WTC11 (cell line): Measurements from ENCODE around the gene BRICD5. TPM values are rescaled to one million over a fixed set of nuclear protein-coding genes. Genes with fewer than 3 reads are reported as not detected.

Experiments used
- ATAC-seq: fragments of 200-7000 bp; cut with Tn5 transposase; 2 replicates; pipeline ENCODE4 v1.10.0; 2021; ENCODE audit warnings: mild to moderate bottlenecking, moderate library complexity
- CTCF ChIA-PET: fragments of 300-600 bp; sonication (Branson Sonifier 250); formaldehyde crosslinking; loops from one replicate; lab custom pipeline; 2021; ENCODE audit warnings: antibody characterized with exemption; lab: Charles Lee
- POLR2A ChIA-PET: fragments of 350-600 bp; sonication (Branson Sonifier 250); formaldehyde crosslinking; loops from one replicate; lab custom pipeline; 2021; ENCODE audit warnings: antibody characterized with exemption; lab: Charles Lee
- DNase-seq: peaks from one replicate; pipeline ENCODE4 v3.0.0; 2021; ENCODE audit warnings: low spot score
- H3K27ac Mint-ChIP-seq: 2 replicates; pipeline ENCODE4 v1.8.0; 2021; ENCODE audit warnings: mixed read lengths
- H3K27me3 Mint-ChIP-seq: 2 replicates; pipeline ENCODE4 v1.8.0; 2021; ENCODE audit warnings: low read depth, mild to moderate bottlenecking, moderate library complexity, mixed read lengths
- H3K36me3 Mint-ChIP-seq: 2 replicates; pipeline ENCODE4 v1.8.0; 2021; ENCODE audit warnings: mixed read lengths
- H3K4me1 Mint-ChIP-seq: 2 replicates; pipeline ENCODE4 v1.8.0; 2022; ENCODE audit warnings: mixed read lengths
- H3K4me3 Mint-ChIP-seq: 2 replicates; pipeline ENCODE4 v1.8.0; 2021; ENCODE audit warnings: mild to moderate bottlenecking, moderate library complexity, mixed read lengths
- H3K9me3 Mint-ChIP-seq: 2 replicates; pipeline ENCODE4 v1.8.0; 2021; ENCODE audit warnings: mixed read lengths
- ETV6 ChIP-seq: sonication (generic); formaldehyde crosslinking; IDR thresholded peaks from 2 replicates; pipeline ENCODE4 v1.8.1; 2022; ENCODE audit warnings: mild to moderate bottlenecking, missing genetic modification reagents
- JAZF1 ChIP-seq: fragments of 250-450 bp; sonication (Bioruptor Pico); IDR thresholded peaks from 2 replicates; pipeline ENCODE4 v1.9.0; 2021; ENCODE audit warnings: moderate library complexity, mild to moderate bottlenecking, inconsistent platforms
- NFE2L1 ChIP-seq: sonication (generic); formaldehyde crosslinking; IDR thresholded peaks from 2 replicates; pipeline ENCODE4 v1.8.1; 2023; ENCODE audit warnings: missing genetic modification reagents
- NFYB ChIP-seq: sonication (generic); formaldehyde crosslinking; conservative IDR thresholded peaks from 2 replicates; pipeline ENCODE4 v1.8.0; 2022; ENCODE audit warnings: low read depth, missing genetic modification reagents
- RELA ChIP-seq: sonication (generic); formaldehyde crosslinking; IDR thresholded peaks from 2 replicates; pipeline ENCODE4 v1.8.1; 2022; ENCODE audit warnings: missing genetic modification reagents, mild to moderate bottlenecking, borderline replicate concordance
- ZNF138 ChIP-seq: sonication (generic); formaldehyde crosslinking; conservative IDR thresholded peaks from 2 replicates; pipeline ENCODE4 v1.8.1; 2022; ENCODE audit warnings: mild to moderate bottlenecking, moderate library complexity, missing genetic modification reagents
- ZNF423 ChIP-seq: fragments of 250-450 bp; sonication (Bioruptor Pico); IDR thresholded peaks from 2 replicates; pipeline ENCODE4 v2.1.2; 2022; ENCODE audit warnings: mild to moderate bottlenecking, moderate library complexity
- total RNA-seq: library from RNA; stranded (reverse); gene quantifications from 3 replicates; pipeline ENCODE4 v1.2.3, GENCODE V29; 2021
- TF ChIP-seq, protein P1 (sequence below): sonication (generic); formaldehyde crosslinking; IDR thresholded peaks from 2 replicates; pipeline ENCODE4 v1.8.0; 2022; ENCODE audit warnings: missing genetic modification reagents
- TF ChIP-seq, protein P2 (sequence below): sonication (generic); formaldehyde crosslinking; IDR thresholded peaks from 2 replicates; pipeline ENCODE4 v1.8.1; 2023; ENCODE audit warnings: mild to moderate bottlenecking, missing genetic modification reagents, borderline replicate concordance
- TF ChIP-seq, protein P3 (sequence below): fragments of 250-450 bp; sonication (Bioruptor Pico); IDR thresholded peaks from 2 replicates; pipeline ENCODE4 v1.9.0; 2021; ENCODE audit warnings: mild to moderate bottlenecking
- TF ChIP-seq, protein P4 (sequence below): sonication (generic); formaldehyde crosslinking; IDR thresholded peaks from 2 replicates; pipeline ENCODE4 v1.8.0; 2022; ENCODE audit warnings: mild to moderate bottlenecking, missing genetic modification reagents

Gene BRICD5
- total RNA-seq, 1 experiment from 2014 or later, result 13.6 TPM

DNA sequence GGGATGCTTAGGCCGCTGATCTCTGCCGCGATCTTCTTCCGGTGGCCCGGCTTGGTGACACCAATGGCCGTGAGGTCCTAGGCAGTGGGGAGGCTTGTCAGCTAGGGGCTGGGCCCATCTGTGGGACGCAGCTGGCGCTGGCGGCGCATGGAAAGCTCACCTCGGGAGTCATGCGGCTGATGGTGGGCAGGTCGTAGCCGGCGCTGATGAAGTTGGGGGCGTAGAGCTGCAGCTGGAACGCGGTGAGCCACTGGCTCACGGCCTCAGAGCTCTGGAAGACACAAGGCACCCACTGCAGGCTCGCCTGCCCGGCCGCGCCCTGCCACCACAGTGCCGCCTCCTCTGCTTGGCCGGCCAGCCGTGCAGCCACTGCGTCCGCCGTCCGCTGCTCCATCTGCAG lies 27.0 kb downstream of the BRICD5 start (continued):
- TF ChIP-seq, protein P1, sequence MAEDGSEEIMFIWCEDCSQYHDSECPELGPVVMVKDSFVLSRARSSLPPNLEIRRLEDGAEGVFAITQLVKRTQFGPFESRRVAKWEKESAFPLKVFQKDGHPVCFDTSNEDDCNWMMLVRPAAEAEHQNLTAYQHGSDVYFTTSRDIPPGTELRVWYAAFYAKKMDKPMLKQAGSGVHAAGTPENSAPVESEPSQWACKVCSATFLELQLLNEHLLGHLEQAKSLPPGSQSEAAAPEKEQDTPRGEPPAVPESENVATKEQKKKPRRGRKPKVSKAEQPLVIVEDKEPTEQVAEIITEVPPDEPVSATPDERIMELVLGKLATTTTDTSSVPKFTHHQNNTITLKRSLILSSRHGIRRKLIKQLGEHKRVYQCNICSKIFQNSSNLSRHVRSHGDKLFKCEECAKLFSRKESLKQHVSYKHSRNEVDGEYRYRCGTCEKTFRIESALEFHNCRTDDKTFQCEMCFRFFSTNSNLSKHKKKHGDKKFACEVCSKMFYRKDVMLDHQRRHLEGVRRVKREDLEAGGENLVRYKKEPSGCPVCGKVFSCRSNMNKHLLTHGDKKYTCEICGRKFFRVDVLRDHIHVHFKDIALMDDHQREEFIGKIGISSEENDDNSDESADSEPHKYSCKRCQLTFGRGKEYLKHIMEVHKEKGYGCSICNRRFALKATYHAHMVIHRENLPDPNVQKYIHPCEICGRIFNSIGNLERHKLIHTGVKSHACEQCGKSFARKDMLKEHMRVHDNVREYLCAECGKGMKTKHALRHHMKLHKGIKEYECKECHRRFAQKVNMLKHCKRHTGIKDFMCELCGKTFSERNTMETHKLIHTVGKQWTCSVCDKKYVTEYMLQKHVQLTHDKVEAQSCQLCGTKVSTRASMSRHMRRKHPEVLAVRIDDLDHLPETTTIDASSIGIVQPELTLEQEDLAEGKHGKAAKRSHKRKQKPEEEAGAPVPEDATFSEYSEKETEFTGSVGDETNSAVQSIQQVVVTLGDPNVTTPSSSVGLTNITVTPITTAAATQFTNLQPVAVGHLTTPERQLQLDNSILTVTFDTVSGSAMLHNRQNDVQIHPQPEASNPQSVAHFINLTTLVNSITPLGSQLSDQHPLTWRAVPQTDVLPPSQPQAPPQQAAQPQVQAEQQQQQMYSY (CRISPR knock-in tag), result no peak

DNA sequence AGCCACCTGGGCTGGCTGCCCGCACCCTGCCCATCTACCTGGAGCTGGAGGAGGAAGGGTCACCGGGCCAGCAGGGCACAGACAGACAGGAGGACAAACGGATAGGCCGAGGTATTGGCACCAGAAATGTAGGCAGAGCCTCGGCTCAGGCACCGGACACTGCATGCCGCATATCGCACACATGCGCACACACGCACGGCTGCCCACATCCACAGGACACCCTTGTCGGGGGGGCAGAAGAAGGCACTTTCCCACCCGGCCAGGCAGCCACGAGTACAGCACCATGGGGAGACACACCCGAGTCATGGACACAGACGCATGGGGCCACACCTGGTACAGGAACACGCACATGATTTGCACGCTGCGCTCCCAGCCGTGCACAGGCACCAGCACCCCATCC lies 28.7 kb downstream of the BRICD5 start:
- ATAC-seq (no peak), DNase-seq (no peak)
- TF ChIP-seq, protein P2, sequence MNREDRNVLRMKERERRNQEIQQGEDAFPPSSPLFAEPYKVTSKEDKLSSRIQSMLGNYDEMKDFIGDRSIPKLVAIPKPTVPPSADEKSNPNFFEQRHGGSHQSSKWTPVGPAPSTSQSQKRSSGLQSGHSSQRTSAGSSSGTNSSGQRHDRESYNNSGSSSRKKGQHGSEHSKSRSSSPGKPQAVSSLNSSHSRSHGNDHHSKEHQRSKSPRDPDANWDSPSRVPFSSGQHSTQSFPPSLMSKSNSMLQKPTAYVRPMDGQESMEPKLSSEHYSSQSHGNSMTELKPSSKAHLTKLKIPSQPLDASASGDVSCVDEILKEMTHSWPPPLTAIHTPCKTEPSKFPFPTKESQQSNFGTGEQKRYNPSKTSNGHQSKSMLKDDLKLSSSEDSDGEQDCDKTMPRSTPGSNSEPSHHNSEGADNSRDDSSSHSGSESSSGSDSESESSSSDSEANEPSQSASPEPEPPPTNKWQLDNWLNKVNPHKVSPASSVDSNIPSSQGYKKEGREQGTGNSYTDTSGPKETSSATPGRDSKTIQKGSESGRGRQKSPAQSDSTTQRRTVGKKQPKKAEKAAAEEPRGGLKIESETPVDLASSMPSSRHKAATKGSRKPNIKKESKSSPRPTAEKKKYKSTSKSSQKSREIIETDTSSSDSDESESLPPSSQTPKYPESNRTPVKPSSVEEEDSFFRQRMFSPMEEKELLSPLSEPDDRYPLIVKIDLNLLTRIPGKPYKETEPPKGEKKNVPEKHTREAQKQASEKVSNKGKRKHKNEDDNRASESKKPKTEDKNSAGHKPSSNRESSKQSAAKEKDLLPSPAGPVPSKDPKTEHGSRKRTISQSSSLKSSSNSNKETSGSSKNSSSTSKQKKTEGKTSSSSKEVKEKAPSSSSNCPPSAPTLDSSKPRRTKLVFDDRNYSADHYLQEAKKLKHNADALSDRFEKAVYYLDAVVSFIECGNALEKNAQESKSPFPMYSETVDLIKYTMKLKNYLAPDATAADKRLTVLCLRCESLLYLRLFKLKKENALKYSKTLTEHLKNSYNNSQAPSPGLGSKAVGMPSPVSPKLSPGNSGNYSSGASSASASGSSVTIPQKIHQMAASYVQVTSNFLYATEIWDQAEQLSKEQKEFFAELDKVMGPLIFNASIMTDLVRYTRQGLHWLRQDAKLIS (CRISPR knock-in tag), result no peak
- TF ChIP-seq ZNF138 (CRISPR knock-in tag) (no peak), ETV6 (CRISPR knock-in tag) (no peak), NFE2L1 (CRISPR knock-in tag) (no peak), RELA (no peak), ZNF423 (CRISPR knock-in tag) (no peak), JAZF1 (CRISPR knock-in tag) (no peak), NFYB (CRISPR knock-in tag) (no peak)
- TF ChIP-seq, protein P3, sequence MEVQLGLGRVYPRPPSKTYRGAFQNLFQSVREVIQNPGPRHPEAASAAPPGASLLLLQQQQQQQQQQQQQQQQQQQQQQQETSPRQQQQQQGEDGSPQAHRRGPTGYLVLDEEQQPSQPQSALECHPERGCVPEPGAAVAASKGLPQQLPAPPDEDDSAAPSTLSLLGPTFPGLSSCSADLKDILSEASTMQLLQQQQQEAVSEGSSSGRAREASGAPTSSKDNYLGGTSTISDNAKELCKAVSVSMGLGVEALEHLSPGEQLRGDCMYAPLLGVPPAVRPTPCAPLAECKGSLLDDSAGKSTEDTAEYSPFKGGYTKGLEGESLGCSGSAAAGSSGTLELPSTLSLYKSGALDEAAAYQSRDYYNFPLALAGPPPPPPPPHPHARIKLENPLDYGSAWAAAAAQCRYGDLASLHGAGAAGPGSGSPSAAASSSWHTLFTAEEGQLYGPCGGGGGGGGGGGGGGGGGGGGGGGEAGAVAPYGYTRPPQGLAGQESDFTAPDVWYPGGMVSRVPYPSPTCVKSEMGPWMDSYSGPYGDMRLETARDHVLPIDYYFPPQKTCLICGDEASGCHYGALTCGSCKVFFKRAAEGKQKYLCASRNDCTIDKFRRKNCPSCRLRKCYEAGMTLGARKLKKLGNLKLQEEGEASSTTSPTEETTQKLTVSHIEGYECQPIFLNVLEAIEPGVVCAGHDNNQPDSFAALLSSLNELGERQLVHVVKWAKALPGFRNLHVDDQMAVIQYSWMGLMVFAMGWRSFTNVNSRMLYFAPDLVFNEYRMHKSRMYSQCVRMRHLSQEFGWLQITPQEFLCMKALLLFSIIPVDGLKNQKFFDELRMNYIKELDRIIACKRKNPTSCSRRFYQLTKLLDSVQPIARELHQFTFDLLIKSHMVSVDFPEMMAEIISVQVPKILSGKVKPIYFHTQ (CRISPR knock-in tag), result no peak
- TF ChIP-seq, protein P4, sequence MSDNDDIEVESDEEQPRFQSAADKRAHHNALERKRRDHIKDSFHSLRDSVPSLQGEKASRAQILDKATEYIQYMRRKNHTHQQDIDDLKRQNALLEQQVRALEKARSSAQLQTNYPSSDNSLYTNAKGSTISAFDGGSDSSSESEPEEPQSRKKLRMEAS (CRISPR knock-in tag), result no peak
- POLR2A ChIA-PET, result interaction anchor here (0.9 to 1.3 kb wide), 2 partner anchors 27 to 44 kb away, joined by 4 to 5 read pairs; partner anchors contain the start of gene TRAF7
- H3K9me3 Mint-ChIP-seq, result no peaks in the 10 kb centered on the region
- H3K4me3 Mint-ChIP-seq, result no peak overlapping the region
- H3K36me3 Mint-ChIP-seq, result no peaks in the 10 kb centered on the region
- H3K4me1 Mint-ChIP-seq, result 0 out of 2 replicates have a peak, but pooled peaks cover 3% of the 10 kb centered on the region
- peak overlapping the region; percentile 51; the same call in 1 of the 2 replicates for H3K27ac Mint-ChIP-seq
- CTCF ChIA-PET, result interaction anchor here (5.7 kb wide), 1 partner anchor 12 kb away, joined by 24 read pairs; no protein-coding TSS in a partner anchor
- H3K27me3 Mint-ChIP-seq, result no peaks in the 10 kb centered on the region
